Skeletal muscle satellite cell (primary cell): ENCODE results near the gene AKT3.
"Not testable (repeated sequence)": the region's sequence is repeated elsewhere in the genome, so short reads cannot be mapped to it uniquely, and the experiment has no call there.

ENCODE experiments used
- H3K27me3 ChIP-seq: 2 replicates; pipeline ENCODE4 v1.7.0; 2013; ENCODE audit warnings: low read length; ENCODE audit not compliant: control insufficient read depth, insufficient read depth
- H3K36me3 ChIP-seq: 2 replicates; pipeline ENCODE4 v1.7.0; 2013; ENCODE audit warnings: mild to moderate bottlenecking, control low read depth, low read length; ENCODE audit not compliant: insufficient read depth
- H3K4me1 ChIP-seq: 2 replicates; pipeline ENCODE4 v1.7.0; 2013; ENCODE audit warnings: low read length; ENCODE audit not compliant: control insufficient read depth, insufficient read depth
- H3K4me2 ChIP-seq: 2 replicates; pipeline ENCODE4 v1.7.0; 2013; ENCODE audit warnings: mild to moderate bottlenecking, low read length
- H3K4me3 ChIP-seq: 2 replicates; pipeline ENCODE4 v1.7.0; 2013; ENCODE audit warnings: low read length
- H3K9ac ChIP-seq: 2 replicates; pipeline ENCODE4 v1.7.0; 2013; ENCODE audit warnings: mild to moderate bottlenecking, low read depth, low read length, moderate library complexity
- H3K9me3 ChIP-seq: replicated peaks from 2 replicates; pipeline ENCODE4 v1.7.0; 2013; ENCODE audit warnings: mild to moderate bottlenecking, control low read depth, low read length

Gene AKT3

GRCh38 chr1:243772361-243773050, 77.5 kb downstream of the AKT3 start:
- not testable (repeated sequence) for H3K4me1 ChIP-seq, H3K4me2 ChIP-seq, H3K4me3 ChIP-seq, H3K9me3 ChIP-seq, H3K36me3 ChIP-seq, H3K9ac ChIP-seq, H3K27me3 ChIP-seq

- Histone ChIP-seq H3K27me3 (no peaks in the 10 kb centered on the region), H3K9ac (no peak overlapping the region), H3K4me2 (no peak overlapping the region), H3K36me3 (no peaks in the 10 kb centered on the region), H3K4me3 (no peak overlapping the region), H3K9me3 (no peaks in the 10 kb centered on the region), H3K4me1 (no peaks in the 10 kb centered on the region)
Measured at GRCh38 chr1:243770860-243771259, 79.2 kb downstream of the AKT3 start.

DNA sequence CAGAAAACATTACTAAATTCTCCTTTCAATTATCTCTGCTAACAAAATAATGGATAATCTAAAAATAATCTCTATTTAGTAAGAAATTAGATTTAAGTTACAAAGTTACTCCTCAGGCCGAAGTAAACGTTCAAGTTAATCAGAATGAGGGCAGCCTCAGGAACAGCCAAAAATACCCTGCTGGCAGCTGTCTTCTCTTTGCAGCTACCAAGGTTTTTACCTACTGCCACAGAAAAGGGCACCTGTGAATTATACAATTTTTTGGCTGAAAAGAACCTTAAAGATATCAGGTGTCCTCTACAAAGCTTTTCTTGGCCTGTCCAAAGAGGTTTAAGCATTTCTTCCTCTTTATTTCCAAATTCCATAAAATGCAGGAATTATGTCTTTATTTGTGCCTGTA, 84.4 kb downstream of the AKT3 start:
- no peak overlapping the region for H3K4me2 ChIP-seq
- no peaks in the 10 kb centered on the region for H3K9me3 ChIP-seq
- H3K36me3 ChIP-seq, result no peaks in the 10 kb centered on the region
- H3K27me3 ChIP-seq, result no peaks in the 10 kb centered on the region
- no peak overlapping the region for H3K9ac ChIP-seq
- no peaks in the 10 kb centered on the region for H3K4me1 ChIP-seq
- no peak overlapping the region for H3K4me3 ChIP-seq

- H3K9me3 ChIP-seq, result no peaks in the 10 kb centered on the region
- no peaks in the 10 kb centered on the region for H3K36me3 ChIP-seq
- H3K4me1 ChIP-seq, result no peaks in the 10 kb centered on the region
- no peak overlapping the region for H3K9ac ChIP-seq
- H3K4me3 ChIP-seq, result no peak overlapping the region
- no peak overlapping the region for H3K4me2 ChIP-seq
- no peaks in the 10 kb centered on the region for H3K27me3 ChIP-seq
Measured at GRCh38 chr1:243763806-243764205, 86.2 kb downstream of the AKT3 start.

GRCh38 chr1:243758647-243759046, 91.4 kb downstream of the AKT3 start:
- H3K4me2 ChIP-seq, result no peak overlapping the region
- H3K9ac ChIP-seq, result no peak overlapping the region

GRCh38 chr1:243756529-243756928, 93.5 kb downstream of the AKT3 start:
- H3K9me3 ChIP-seq, result no peaks in the 10 kb centered on the region
- H3K36me3 ChIP-seq, result no peaks in the 10 kb centered on the region
- H3K4me2 ChIP-seq, result no peak overlapping the region
- H3K4me1 ChIP-seq, result peaks cover 10% of the 10 kb centered on the region
- H3K9ac ChIP-seq, result no peak overlapping the region
- H3K27me3 ChIP-seq, result no peaks in the 10 kb centered on the region
- H3K4me3 ChIP-seq, result no peak overlapping the region

More at GRCh38 chr1:243758647-243759046, 91.4 kb downstream of the AKT3 start:
- peaks cover 10% of the 10 kb centered on the region for H3K4me1 ChIP-seq
- no peaks in the 10 kb centered on the region for H3K27me3 ChIP-seq
- no peaks in the 10 kb centered on the region for H3K36me3 ChIP-seq
- no peaks in the 10 kb centered on the region for H3K9me3 ChIP-seq
- H3K4me3 ChIP-seq, result no peak overlapping the region

DNA sequence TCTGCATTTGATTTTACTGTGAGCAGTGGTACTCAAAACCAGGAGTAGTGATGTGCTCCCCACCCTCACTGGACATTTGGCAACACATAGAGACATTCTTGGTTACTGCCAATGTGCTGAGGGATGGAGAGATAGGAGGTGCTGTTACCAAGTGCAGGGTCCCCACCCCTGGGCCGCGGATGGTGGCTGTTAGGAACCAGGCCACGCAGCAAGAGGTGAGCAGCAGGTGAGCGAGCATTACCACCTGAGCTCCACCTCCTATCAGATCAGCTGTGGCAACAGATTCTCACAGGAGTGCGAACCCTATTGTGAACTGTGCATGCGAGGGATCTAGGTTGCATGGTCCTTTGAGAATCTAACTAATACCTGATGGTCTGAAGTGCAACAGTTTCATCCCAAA, 95.7 kb downstream of the AKT3 start:
- Histone ChIP-seq H3K36me3 (no peaks in the 10 kb centered on the region), H3K9me3 (no peaks in the 10 kb centered on the region), H3K4me2 (no peak overlapping the region), H3K27me3 (no peaks in the 10 kb centered on the region), H3K9ac (no peak overlapping the region), H3K4me3 (no peak overlapping the region), H3K4me1 (peaks cover 10% of the 10 kb centered on the region)

GRCh38 chr1:243751506-243751905, 98.5 kb downstream of the AKT3 start:
- Histone ChIP-seq H3K9ac (no peak overlapping the region), H3K36me3 (no peaks in the 10 kb centered on the region), H3K4me3 (no peak overlapping the region), H3K4me2 (no peak overlapping the region), H3K27me3 (no peaks in the 10 kb centered on the region), H3K9me3 (no peaks in the 10 kb centered on the region), H3K4me1 (peaks cover 7% of the 10 kb centered on the region)

GRCh38 chr1:243748706-243749283, 101.2 kb downstream of the AKT3 start:
- Histone ChIP-seq H3K4me2 (no peak overlapping the region), H3K27me3 (no peaks in the 10 kb centered on the region), H3K9ac (no peak overlapping the region), H3K4me3 (no peak overlapping the region), H3K9me3 (no peaks in the 10 kb centered on the region), H3K4me1 (peaks cover 10% of the 10 kb centered on the region), H3K36me3 (no peaks in the 10 kb centered on the region)

- Histone ChIP-seq H3K9ac (no peak overlapping the region), H3K27me3 (no peaks in the 10 kb centered on the region), H3K4me3 (no peak overlapping the region), H3K4me1 (peaks cover 11% of the 10 kb centered on the region), H3K36me3 (no peaks in the 10 kb centered on the region), H3K9me3 (no peaks in the 10 kb centered on the region), H3K4me2 (no peak overlapping the region)
Measured at GRCh38 chr1:243748227-243748626, 101.8 kb downstream of the AKT3 start.

DNA sequence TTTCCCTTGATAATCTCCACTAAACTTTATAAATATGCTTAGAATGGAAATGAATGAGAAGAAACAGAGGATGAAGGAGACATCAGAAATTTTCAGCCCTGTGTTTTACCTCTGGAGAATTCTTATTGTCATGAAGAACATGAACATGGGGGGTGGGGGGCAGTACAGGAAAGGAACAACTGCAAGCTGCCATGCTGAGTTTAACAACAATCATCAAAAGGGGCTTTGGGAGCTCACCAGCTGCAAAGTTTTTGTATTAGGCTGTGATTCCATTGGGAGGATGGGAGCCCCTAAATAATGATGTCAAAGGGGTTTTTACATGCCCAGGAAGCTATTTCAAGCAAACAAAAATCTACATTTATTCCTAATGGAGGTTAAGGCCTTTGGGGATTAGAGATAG, 103.3 kb downstream of the AKT3 start:
- H3K9me3 ChIP-seq, result no peaks in the 10 kb centered on the region
- no peak overlapping the region for H3K4me2 ChIP-seq
- no peaks in the 10 kb centered on the region for H3K27me3 ChIP-seq
- no peak overlapping the region for H3K4me3 ChIP-seq
- no peak overlapping the region for H3K9ac ChIP-seq
- peaks cover 20% of the 10 kb centered on the region for H3K4me1 ChIP-seq
- no peaks in the 10 kb centered on the region for H3K36me3 ChIP-seq

DNA sequence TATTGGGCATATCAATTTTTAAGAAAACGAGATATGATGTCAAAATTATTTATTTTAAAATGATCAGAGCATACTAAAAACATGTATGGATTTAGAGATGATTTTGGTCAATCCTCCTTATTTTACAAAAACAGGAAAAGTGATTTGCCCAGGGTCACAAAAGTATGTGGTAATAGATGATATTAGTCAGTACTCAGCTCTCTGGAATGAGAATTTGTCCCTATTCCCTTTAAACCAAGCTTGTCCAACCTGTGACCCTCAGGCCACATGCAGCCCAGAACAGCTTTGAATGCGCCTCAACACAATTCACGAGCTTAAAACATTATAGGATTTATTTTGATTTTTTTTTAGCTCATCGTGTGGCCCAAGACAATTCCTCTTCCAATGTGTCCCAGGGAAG, 104.7 kb downstream of the AKT3 start:
- Histone ChIP-seq H3K9ac (no peak overlapping the region), H3K4me2 (peak overlapping the region; percentile 22), H3K4me3 (no peak overlapping the region), H3K9me3 (no peaks in the 10 kb centered on the region), H3K4me1 (peaks cover 21% of the 10 kb centered on the region), H3K27me3 (no peaks in the 10 kb centered on the region), H3K36me3 (no peaks in the 10 kb centered on the region)
